DMS53 treated with DMSO at 0.1 percent for 48 hours (cell line): ENCODE results near the gene ZNF236.
"Not testable (repeated sequence)": the region's sequence is repeated elsewhere in the genome, so short reads cannot be mapped to it uniquely, and the experiment has no call there.

Experiments
- DNase-seq: peaks from one replicate; lab custom pipeline; 2025; ENCODE audit not compliant: unreplicated experiment; lab: John Stamatoyannopoulos, UW

Gene ZNF236

GRCh38 chr18:76943542-76944339 lies 121.4 kb downstream of the ZNF236 start:
- no peak for DNase-seq

GRCh38 chr18:76944346-76944745 lies 122.0 kb downstream of the ZNF236 start:
- DNase-seq, result not testable (repeated sequence)

GRCh38 chr18:76948345-76948744 lies 126.0 kb downstream of the ZNF236 start:
- no peak for DNase-seq

GRCh38 chr18:76951456-76952247 lies 129.3 kb downstream of the ZNF236 start:
- DNase-seq, result no peak

GRCh38 chr18:76952747-76953146 lies 130.4 kb downstream of the ZNF236 start:
- no peak for DNase-seq

- DNase-seq, result peak; percentile 71
These were observed 130.8 kb downstream of the ZNF236 start for GRCh38 chr18:76953156-76953555.

GRCh38 chr18:76953583-76954233 lies 131.4 kb downstream of the ZNF236 start:
- DNase-seq, result peak; percentile 74

GRCh38 chr18:76955524-76956170 lies 133.3 kb downstream of the ZNF236 start:
- DNase-seq, result peak; percentile 61

GRCh38 chr18:76956648-76957047 lies 134.3 kb downstream of the ZNF236 start:
- DNase-seq, result no peak

GRCh38 chr18:76957384-76958355 lies 135.3 kb downstream of the ZNF236 start:
- DNase-seq, result no peak

GRCh38 chr18:76958692-76959341 lies 136.5 kb downstream of the ZNF236 start:
- no peak for DNase-seq

- DNase-seq, result no peak
These were observed 137.2 kb downstream of the ZNF236 start for GRCh38 chr18:76959605-76960004.

GRCh38 chr18:76960528-76961035 lies 138.2 kb downstream of the ZNF236 start:
- DNase-seq, result no peak

GRCh38 chr18:76962851-76963250 lies 140.5 kb downstream of the ZNF236 start:
- no peak for DNase-seq

- DNase-seq, result no peak
These were observed 141.6 kb downstream of the ZNF236 start for GRCh38 chr18:76963936-76964335.

GRCh38 chr18:76965555-76966151 lies 143.3 kb downstream of the ZNF236 start:
- DNase-seq, result not testable (repeated sequence)

GRCh38 chr18:76967299-76967698 lies 144.9 kb downstream of the ZNF236 start:
- not testable (repeated sequence) for DNase-seq

GRCh38 chr18:76967721-76968472 lies 145.5 kb downstream of the ZNF236 start:
- no peak for DNase-seq
